Activated naive CD8-positive, alpha-beta T cell treated with anti-CD3 and anti-CD28 coated beads for 36 hours (primary cell): ENCODE measurements around the gene EIF1. TPM values are rescaled to one million over a fixed set of nuclear protein-coding genes. Genes with fewer than 3 reads are reported as not detected.

Source experiments
- DNase-seq: peaks from one replicate; pipeline ENCODE4 v3.0.0; 2021
- H3K27ac Mint-ChIP-seq: one replicate; pipeline ENCODE4 v1.8.0; 2022; ENCODE audit warnings: mild to moderate bottlenecking, moderate library complexity, mixed read lengths
- H3K27me3 Mint-ChIP-seq: one replicate; pipeline ENCODE4 v1.8.0; 2022; ENCODE audit warnings: mild to moderate bottlenecking, mixed read lengths
- H3K36me3 Mint-ChIP-seq: one replicate; pipeline ENCODE4 v1.8.0; 2021; ENCODE audit warnings: mild to moderate bottlenecking, mixed read lengths
- H3K4me1 Mint-ChIP-seq: one replicate; pipeline ENCODE4 v1.8.0; 2021; ENCODE audit warnings: mixed read lengths
- H3K4me3 Mint-ChIP-seq: one replicate; pipeline ENCODE4 v1.8.0; 2022; ENCODE audit warnings: mild to moderate bottlenecking, moderate library complexity, mixed read lengths
- H3K9me3 Mint-ChIP-seq: one replicate; pipeline ENCODE4 v1.8.0; 2022; ENCODE audit warnings: mixed read lengths
- total RNA-seq, 2 experiments: library from RNA; stranded (reverse); gene quantifications; one replicate each; pipeline ENCODE4 v1.2.3, GENCODE V29; 2021

Gene EIF1
- total RNA-seq, 2 experiments from 2014 or later: 1,196 to 1,277 TPM

GRCh38 chr17:41741709-41742108 lies 53.0 kb downstream of the EIF1 start:
- peaks cover 5% of the 10 kb centered on the region for H3K4me1 Mint-ChIP-seq

More at GRCh38 chr17:41741709-41742108, 53.0 kb downstream of the EIF1 start:
- Mint-ChIP-seq H3K9me3 (no peaks in the 10 kb centered on the region), H3K36me3 (no peaks in the 10 kb centered on the region), H3K4me3 (no peak overlapping the region), H3K27ac (no peak overlapping the region), H3K27me3 (peaks cover 18% of the 10 kb centered on the region)
- DNase-seq: no peak

Other genes starting within 250 kb of the EIF1 start
- gene KRT38, start 247.9 kb upstream of the EIF1 start, total RNA-seq: not detected
- not detected for gene KRT32, start 221.5 kb upstream of the EIF1 start, total RNA-seq
- not detected for gene KRT35, start 207.7 kb upstream of the EIF1 start, total RNA-seq
- gene KRT36, start 199.0 kb upstream of the EIF1 start, total RNA-seq: not detected
- gene KRT13, start 183.3 kb upstream of the EIF1 start, total RNA-seq: not detected
- not detected for gene KRT15, start 170.0 kb upstream of the EIF1 start, total RNA-seq
- gene KRT19, start 160.6 kb upstream of the EIF1 start, total RNA-seq: not detected
- gene KRT9, start 116.8 kb upstream of the EIF1 start, total RNA-seq: not detected
- gene KRT14, start 102.0 kb upstream of the EIF1 start, total RNA-seq: not detected
- gene KRT16, start 76.1 kb upstream of the EIF1 start, total RNA-seq: not detected
- gene KRT17, start 64.3 kb upstream of the EIF1 start, total RNA-seq: not detected
- gene GAST, start 23.4 kb downstream of the EIF1 start, total RNA-seq: not detected
- gene HAP1, start 45.8 kb downstream of the EIF1 start, total RNA-seq: under 1 TPM in 1 of 2 experiments, not detected in 1; 0.08 TPM
- gene JUP, start 97.8 kb downstream of the EIF1 start, total RNA-seq: 1 to 10 TPM; 2.7 to 3.7 TPM
- 1 to 10 TPM; 1.5 to 1.8 TPM for gene P3H4, start 123.1 kb downstream of the EIF1 start, total RNA-seq
- under 1 TPM; 0.48 to 0.89 TPM for gene FKBP10, start 124.1 kb downstream of the EIF1 start, total RNA-seq
- gene NT5C3B, start 147.3 kb downstream of the EIF1 start, total RNA-seq: 10 to 100 TPM; 52.8 to 56.7 TPM
- under 1 TPM; 0.19 to 0.30 TPM for gene KLHL10, start 148.9 kb downstream of the EIF1 start, total RNA-seq
- 10 to 100 TPM; 17.5 to 17.6 TPM for gene KLHL11, start 176.5 kb downstream of the EIF1 start, total RNA-seq
- gene ACLY, start 230.1 kb downstream of the EIF1 start, total RNA-seq: 100 to 1,000 TPM; 197 to 202 TPM
- gene ODAD4, start 241.7 kb downstream of the EIF1 start, total RNA-seq: under 1 TPM; 0.58 to 0.84 TPM